ENCODE data around the gene DNM1. TPM values are rescaled to one million over a fixed set of nuclear protein-coding genes. Genes with fewer than 3 reads are reported as not detected.
A peak's percentile ranks its signal among the peaks of the same experiment; 100 is the strongest.
"Not testable (repeated sequence)": the region's sequence is repeated elsewhere in the genome, so short reads cannot be mapped to it uniquely, and the experiment has no call there.

Gene DNM1
- polyA plus RNA-seq, 4 donors: 0.45 to 72.1 (median 3.7) TPM

DNA sequence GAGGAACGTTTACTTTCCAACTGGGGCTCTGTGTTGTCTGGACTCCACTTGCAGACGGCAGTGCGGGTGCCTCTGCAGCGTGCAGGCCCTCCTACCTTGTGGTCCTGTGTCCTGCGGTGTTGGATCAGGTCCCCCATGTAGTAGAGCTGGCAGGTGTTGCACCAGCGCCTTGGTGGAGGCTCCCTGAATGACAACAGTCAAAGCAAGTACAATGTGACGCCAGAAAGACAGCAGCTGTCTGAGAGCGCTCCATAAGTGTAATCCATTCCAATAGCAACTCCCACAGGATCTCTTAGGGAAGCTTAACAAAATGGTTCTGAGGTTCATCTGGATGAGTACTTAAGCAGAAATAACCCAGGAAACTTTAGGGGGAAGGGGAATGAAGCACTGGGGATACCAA is 33.3 kb upstream of the DNM1 start:
- H3K9me3 ChIP-seq (ENCODE audit: control insufficient read depth in 2 of 2, insufficient read depth in 1 of 2, low read depth in 1 of 2, low read length in 1 of 2): no peaks in the 10 kb centered on the region
- H3K27me3 ChIP-seq (ENCODE audit: control insufficient read depth in 3 of 3, insufficient read depth in 3 of 3, low read length in 3 of 3): no peaks in the 10 kb centered on the region
- FAIRE-seq: no peak
- H3K36me3 ChIP-seq (ENCODE audit: control insufficient read depth in 3 of 3, insufficient read depth in 2 of 3, low read depth in 1 of 3, low read length in 3 of 3): peaks cover 14 to 82% (median 19%) of the 10 kb centered on the region in 3 donors
- no peak overlapping the region for H3K4me3 ChIP-seq (ENCODE audit: low read depth in 1 of 3, low read length in 3 of 3)
- DNase-seq: no peak
- H3K4me1 ChIP-seq (ENCODE audit: control insufficient read depth in 3 of 3, insufficient read depth in 2 of 3, low read depth in 1 of 3, low read length in 2 of 3): no peaks in the 10 kb centered on the region
- WGBS, 3 donors: 94 to 96% (median 95%) methylated on average over 8 of the region's 8 CpGs
- no peak overlapping the region for H3K27ac ChIP-seq (ENCODE audit: low read depth in 1 of 3, low read length in 2 of 3)

DNA sequence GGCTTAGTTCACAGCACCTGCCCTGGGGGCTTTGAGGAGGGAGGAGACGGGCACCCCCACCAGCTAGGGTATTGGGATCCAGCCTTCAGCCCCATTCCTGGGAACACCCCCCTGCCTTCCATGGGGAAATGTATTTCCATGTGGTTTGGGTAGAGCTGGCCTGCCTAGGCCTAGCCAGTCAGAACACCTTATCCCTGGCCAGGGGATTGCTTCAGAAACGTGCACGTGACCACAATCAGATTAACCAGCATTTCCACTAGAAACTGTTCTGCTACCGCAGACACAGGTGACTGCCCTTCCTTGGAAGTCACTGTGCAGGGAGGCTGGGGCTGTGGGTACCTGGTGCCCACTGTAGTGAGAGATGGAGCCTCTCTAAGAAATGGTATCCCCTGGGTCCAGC is 29.1 kb upstream of the DNM1 start:
- Histone ChIP-seq H3K27me3 (ENCODE audit: control insufficient read depth in 3 of 3, insufficient read depth in 3 of 3, low read length in 3 of 3) (no peaks in the 10 kb centered on the region), H3K4me3 (ENCODE audit: low read depth in 1 of 3, low read length in 3 of 3) (no peak overlapping the region), H3K9me3 (ENCODE audit: control insufficient read depth in 2 of 2, insufficient read depth in 1 of 2, low read depth in 1 of 2, low read length in 1 of 2) (peaks cover 0 to 4% of the 10 kb centered on the region in 2 donors), H3K27ac (ENCODE audit: low read depth in 1 of 3, low read length in 2 of 3) (no peak overlapping the region), H3K4me1 (ENCODE audit: control insufficient read depth in 3 of 3, insufficient read depth in 2 of 3, low read depth in 1 of 3, low read length in 2 of 3) (no peaks in the 10 kb centered on the region), H3K36me3 (ENCODE audit: control insufficient read depth in 3 of 3, insufficient read depth in 2 of 3, low read depth in 1 of 3, low read length in 3 of 3) (peaks cover 18 to 80% (median 27%) of the 10 kb centered on the region in 3 donors)
- DNase-seq (no peak), FAIRE-seq (no peak)
- 74 to 83% (median 81%) methylated on average over 4 of the region's 4 CpGs for WGBS, 3 donors

DNA sequence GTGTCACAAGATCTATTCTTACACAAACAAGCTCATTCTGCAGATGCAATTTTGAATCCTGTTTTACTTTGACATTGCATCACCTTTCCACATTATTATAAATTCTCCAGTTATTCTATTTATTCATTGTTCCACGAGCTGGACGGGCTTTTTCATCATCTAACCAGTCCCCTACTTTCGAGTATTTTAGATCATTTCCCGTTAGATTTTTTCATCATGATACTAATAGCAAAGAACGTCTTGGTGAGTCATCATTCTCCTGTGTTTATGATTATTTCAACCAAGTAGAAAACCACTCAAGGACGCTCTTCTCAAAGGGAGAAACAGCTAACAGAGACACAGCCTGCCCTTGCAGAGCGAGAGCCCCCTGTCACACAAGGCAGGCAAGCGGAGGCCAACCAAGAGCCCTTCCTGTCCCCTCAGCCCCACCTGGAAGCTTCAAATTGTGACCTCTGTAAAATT is 28.0 kb upstream of the DNM1 start:
- peaks cover 14 to 81% (median 25%) of the 10 kb centered on the region in 3 donors for H3K36me3 ChIP-seq (ENCODE audit: control insufficient read depth in 3 of 3, insufficient read depth in 2 of 3, low read depth in 1 of 3, low read length in 3 of 3)
- no peak overlapping the region for H3K4me3 ChIP-seq (ENCODE audit: low read depth in 1 of 3, low read length in 3 of 3)
- FAIRE-seq (no peak), DNase-seq (no peak)
- H3K9me3 ChIP-seq (ENCODE audit: control insufficient read depth in 2 of 2, insufficient read depth in 1 of 2, low read depth in 1 of 2, low read length in 1 of 2): peaks cover 0 to 7% of the 10 kb centered on the region in 2 donors
- H3K4me1 ChIP-seq (ENCODE audit: control insufficient read depth in 3 of 3, insufficient read depth in 2 of 3, low read depth in 1 of 3, low read length in 2 of 3): no peaks in the 10 kb centered on the region
- H3K27me3 ChIP-seq (ENCODE audit: control insufficient read depth in 3 of 3, insufficient read depth in 3 of 3, low read length in 3 of 3): no peaks in the 10 kb centered on the region
- WGBS, 3 donors: 77 to 81% (median 78%) methylated on average over 8 of the region's 8 CpGs
- peak overlapping the region in 1 of 3 donors; percentile 40 for H3K27ac ChIP-seq (ENCODE audit: low read depth in 1 of 3, low read length in 2 of 3)

DNA sequence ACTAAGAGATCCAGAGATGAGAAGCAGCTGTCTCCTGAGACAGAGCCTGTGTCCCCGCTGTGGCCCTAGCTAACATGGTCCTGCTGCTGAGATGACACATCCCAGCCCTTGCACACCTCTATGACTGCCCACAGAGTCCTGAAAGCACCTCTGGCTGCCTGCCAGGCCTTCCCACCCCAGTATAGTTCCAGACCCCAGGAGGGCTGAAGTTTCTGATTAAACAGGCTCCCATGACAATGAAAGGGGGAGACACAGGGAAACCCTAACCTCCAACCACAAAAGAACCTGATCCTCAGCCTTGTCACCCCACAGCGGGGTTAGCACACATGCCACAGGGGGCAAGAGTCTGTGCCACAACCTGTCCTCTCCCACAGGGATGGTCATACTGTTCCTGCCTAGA is 27.5 kb upstream of the DNM1 start:
- Histone ChIP-seq H3K9me3 (ENCODE audit: control insufficient read depth in 2 of 2, insufficient read depth in 1 of 2, low read depth in 1 of 2, low read length in 1 of 2) (peaks cover 0 to 7% of the 10 kb centered on the region in 2 donors), H3K4me3 (ENCODE audit: low read depth in 1 of 3, low read length in 3 of 3) (no peak overlapping the region), H3K27ac (ENCODE audit: low read depth in 1 of 3, low read length in 2 of 3) (peak overlapping the region in 1 of 3 donors; percentile 43), H3K4me1 (ENCODE audit: control insufficient read depth in 3 of 3, insufficient read depth in 2 of 3, low read depth in 1 of 3, low read length in 2 of 3) (no peaks in the 10 kb centered on the region), H3K36me3 (ENCODE audit: control insufficient read depth in 3 of 3, insufficient read depth in 2 of 3, low read depth in 1 of 3, low read length in 3 of 3) (peaks cover 20 to 83% (median 30%) of the 10 kb centered on the region in 3 donors), H3K27me3 (ENCODE audit: control insufficient read depth in 3 of 3, insufficient read depth in 3 of 3, low read length in 3 of 3) (no peaks in the 10 kb centered on the region)
- WGBS, 3 donors: 91 to 96% (median 92%) methylated on average over 2 of the region's 2 CpGs
- FAIRE-seq: no peak
- DNase-seq: no peak

DNA sequence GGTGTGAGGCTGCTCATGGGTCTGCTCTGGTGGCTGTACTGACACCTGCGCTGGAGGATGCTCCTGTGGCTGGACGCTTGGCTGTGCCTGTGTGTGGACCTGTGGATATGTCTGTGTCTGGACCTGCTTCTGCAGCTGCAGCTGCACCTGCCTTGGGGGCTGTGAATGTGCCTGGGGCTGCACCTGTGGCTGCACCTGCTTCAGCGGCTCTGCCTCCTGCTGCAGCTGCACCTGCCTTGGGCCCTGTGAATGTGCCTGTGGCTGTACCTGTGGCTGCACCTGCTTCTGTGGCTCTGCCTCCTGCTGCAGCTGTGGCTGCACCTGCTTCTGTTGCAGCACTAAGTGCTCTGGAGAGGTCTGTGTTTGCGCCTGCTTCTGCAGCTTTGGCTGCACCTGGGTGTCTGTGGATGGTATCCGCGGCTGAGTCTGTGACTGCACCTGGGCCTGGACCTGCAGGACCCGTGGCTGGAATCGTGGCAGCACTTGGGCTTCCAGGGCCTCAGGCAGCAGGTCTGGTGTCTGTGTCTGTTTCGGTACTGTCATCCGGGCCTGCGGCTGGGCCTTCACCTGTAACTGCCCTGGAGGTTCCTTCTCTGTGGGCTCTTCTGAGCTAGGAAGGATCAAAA is 24.3 kb upstream of the DNM1 start:
- Histone ChIP-seq H3K27ac (ENCODE audit: low read depth in 1 of 3, low read length in 2 of 3) (no peak overlapping the region), H3K36me3 (ENCODE audit: control insufficient read depth in 3 of 3, insufficient read depth in 2 of 3, low read depth in 1 of 3, low read length in 3 of 3) (peaks cover 20 to 87% (median 30%) of the 10 kb centered on the region in 3 donors), H3K9me3 (ENCODE audit: control insufficient read depth in 2 of 2, insufficient read depth in 1 of 2, low read depth in 1 of 2, low read length in 1 of 2) (peaks cover 0 to 7% of the 10 kb centered on the region in 2 donors), H3K27me3 (ENCODE audit: control insufficient read depth in 3 of 3, insufficient read depth in 3 of 3, low read length in 3 of 3) (no peaks in the 10 kb centered on the region), H3K4me1 (ENCODE audit: control insufficient read depth in 3 of 3, insufficient read depth in 2 of 3, low read depth in 1 of 3, low read length in 2 of 3) (no peaks in the 10 kb centered on the region), H3K4me3 (ENCODE audit: low read depth in 1 of 3, low read length in 3 of 3) (no peak overlapping the region)
- no peak for DNase-seq
- WGBS, 3 donors: 97 to 100% (median 97%) methylated on average over 11 of the region's 11 CpGs
- FAIRE-seq: no peak

DNA sequence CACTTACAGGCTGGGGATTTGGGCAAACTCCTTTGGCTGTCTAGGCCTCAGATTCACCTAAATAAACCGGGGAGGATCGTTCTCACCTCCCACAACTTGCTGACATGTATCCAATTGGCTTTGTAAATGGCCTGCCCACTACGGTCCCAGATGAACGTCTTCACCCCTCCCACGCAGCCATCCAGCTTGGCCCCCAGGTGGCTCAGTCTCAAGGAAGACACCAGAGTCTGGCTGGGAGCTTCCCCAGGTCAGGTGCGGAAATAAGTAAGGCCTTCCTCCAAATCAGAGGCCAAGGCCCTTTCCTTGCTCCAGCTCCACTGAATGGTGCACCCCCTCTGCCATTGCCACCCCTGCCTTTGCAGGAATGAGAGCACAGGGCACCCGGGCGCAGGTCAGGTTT is 23.2 kb upstream of the DNM1 start:
- WGBS, 3 donors: 96 to 99% (median 98%) methylated on average over 8 of the region's 8 CpGs
- no peak overlapping the region for H3K27ac ChIP-seq (ENCODE audit: low read depth in 1 of 3, low read length in 2 of 3)
- no peak overlapping the region for H3K4me3 ChIP-seq (ENCODE audit: low read depth in 1 of 3, low read length in 3 of 3)
- no peaks in the 10 kb centered on the region for H3K27me3 ChIP-seq (ENCODE audit: control insufficient read depth in 3 of 3, insufficient read depth in 3 of 3, low read length in 3 of 3)
- no peak for DNase-seq
- no peaks in the 10 kb centered on the region for H3K4me1 ChIP-seq (ENCODE audit: control insufficient read depth in 3 of 3, insufficient read depth in 2 of 3, low read depth in 1 of 3, low read length in 2 of 3)
- H3K36me3 ChIP-seq (ENCODE audit: control insufficient read depth in 3 of 3, insufficient read depth in 2 of 3, low read depth in 1 of 3, low read length in 3 of 3): peaks cover 18 to 85% (median 29%) of the 10 kb centered on the region in 3 donors
- FAIRE-seq: no peak
- H3K9me3 ChIP-seq (ENCODE audit: control insufficient read depth in 2 of 2, insufficient read depth in 1 of 2, low read depth in 1 of 2, low read length in 1 of 2): peaks cover 0 to 7% of the 10 kb centered on the region in 2 donors

DNA sequence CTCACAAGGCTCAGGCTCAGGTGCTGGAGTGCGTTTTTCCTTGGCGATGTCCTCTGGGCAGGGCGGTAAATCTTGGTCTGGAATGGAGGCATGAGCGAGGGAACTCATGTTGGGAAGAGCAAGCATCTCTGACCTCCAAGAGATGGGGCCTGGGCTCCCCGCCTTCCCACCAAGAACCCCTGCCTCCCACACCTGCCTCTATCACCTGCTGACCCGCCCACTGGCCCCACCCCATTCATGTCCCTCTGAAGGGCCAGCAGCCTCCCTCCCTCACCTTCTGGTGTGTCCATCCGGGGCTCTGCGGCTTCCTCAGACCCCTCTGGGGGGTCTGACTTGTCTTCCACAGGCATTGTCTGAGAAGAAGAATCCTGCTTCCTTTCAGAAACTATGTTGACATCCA is 22.7 kb upstream of the DNM1 start:
- Histone ChIP-seq H3K36me3 (ENCODE audit: control insufficient read depth in 3 of 3, insufficient read depth in 2 of 3, low read depth in 1 of 3, low read length in 3 of 3) (peaks cover 18 to 87% (median 29%) of the 10 kb centered on the region in 3 donors), H3K27me3 (ENCODE audit: control insufficient read depth in 3 of 3, insufficient read depth in 3 of 3, low read length in 3 of 3) (no peaks in the 10 kb centered on the region), H3K4me3 (ENCODE audit: low read depth in 1 of 3, low read length in 3 of 3) (no peak overlapping the region), H3K4me1 (ENCODE audit: control insufficient read depth in 3 of 3, insufficient read depth in 2 of 3, low read depth in 1 of 3, low read length in 2 of 3) (no peaks in the 10 kb centered on the region), H3K9me3 (ENCODE audit: control insufficient read depth in 2 of 2, insufficient read depth in 1 of 2, low read depth in 1 of 2, low read length in 1 of 2) (peaks cover 0 to 7% of the 10 kb centered on the region in 2 donors), H3K27ac (ENCODE audit: low read depth in 1 of 3, low read length in 2 of 3) (no peak overlapping the region)
- no peak for DNase-seq
- FAIRE-seq: no peak
- 95 to 99% (median 96%) methylated on average over 8 of the region's 8 CpGs for WGBS, 3 donors

DNA sequence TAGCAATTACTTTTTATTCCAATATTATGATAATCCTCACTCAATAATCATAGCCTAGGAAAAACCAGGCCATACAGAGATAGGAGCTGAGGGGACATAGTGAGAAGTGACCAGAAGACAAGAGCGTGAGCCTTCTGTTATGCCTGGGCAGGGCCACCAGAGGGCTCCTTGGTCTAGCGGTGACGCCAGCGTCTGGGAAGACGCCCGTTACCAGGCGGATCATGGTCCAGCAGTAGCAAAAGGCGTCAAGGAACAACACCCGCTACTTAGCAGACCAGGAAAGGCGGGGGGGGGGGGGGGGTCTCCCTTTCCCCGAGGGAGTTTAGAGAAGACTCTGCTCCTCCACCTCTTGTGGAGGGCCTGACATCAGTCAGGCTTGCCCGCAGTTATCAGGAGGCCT is 21.7 kb upstream of the DNM1 start:
- FAIRE-seq: not testable (repeated sequence)
- H3K36me3 ChIP-seq (ENCODE audit: control insufficient read depth in 3 of 3, insufficient read depth in 2 of 3, low read depth in 1 of 3, low read length in 3 of 3): peaks cover 18 to 87% (median 25%) of the 10 kb centered on the region in 3 donors

More for the DNA sequence above, 21.7 kb upstream of the DNM1 start:
- H3K27ac ChIP-seq (ENCODE audit: low read depth in 1 of 3, low read length in 2 of 3); H3K4me1 ChIP-seq (ENCODE audit: control insufficient read depth in 3 of 3, insufficient read depth in 2 of 3, low read depth in 1 of 3, low read length in 2 of 3); H3K27me3 ChIP-seq (ENCODE audit: control insufficient read depth in 3 of 3, insufficient read depth in 3 of 3, low read length in 3 of 3); H3K9me3 ChIP-seq (ENCODE audit: control insufficient read depth in 2 of 2, insufficient read depth in 1 of 2, low read depth in 1 of 2, low read length in 1 of 2); H3K4me3 ChIP-seq (ENCODE audit: low read depth in 1 of 3, low read length in 3 of 3); DNase-seq: not testable (repeated sequence)
- 59 to 93% (median 70%) methylated on average over 10 to 12 of the region's 12 CpGs for WGBS, 3 donors

Measured in small intestine (tissue), 7 donors.